SK-N-SH treated with all-trans-retinoic acid at 6 μM for 48 hours (cell line): ENCODE measurements around the gene QRSL1.

ENCODE experiments used
- ESRRG ChIP-seq: fragments of 250-450 bp; sonication (Bioruptor Pico); IDR thresholded peaks from 2 replicates; pipeline ENCODE4 v1.6.1; 2021; ENCODE audit warnings: mild to moderate bottlenecking
- ISL1 ChIP-seq: fragments of 250-450 bp; sonication (Bioruptor Pico); IDR thresholded peaks from 2 replicates; pipeline ENCODE4 v2.1.2; 2022; ENCODE audit warnings: mild to moderate bottlenecking, moderate library complexity
- RARB ChIP-seq: fragments of 250-450 bp; sonication (Bioruptor Pico); IDR thresholded peaks from 2 replicates; pipeline ENCODE4 v1.8.0; 2021; ENCODE audit warnings: mild to moderate bottlenecking, moderate library complexity
- ZFP3 ChIP-seq: fragments of 250-450 bp; sonication (Bioruptor Pico); IDR thresholded peaks from 2 replicates; pipeline ENCODE4 v1.5.0; 2020; ENCODE audit warnings: mild to moderate bottlenecking, moderate library complexity
- ZNF8 ChIP-seq: fragments of 450-650 bp; formaldehyde crosslinking; IDR thresholded peaks from 2 replicates; pipeline ENCODE4 v1.5.0; 2020; ENCODE audit warnings: mild to moderate bottlenecking, moderate library complexity
- TF ChIP-seq, protein P1 (sequence below): fragments of 250-450 bp; sonication (Bioruptor Pico); IDR thresholded peaks from 2 replicates; pipeline ENCODE4 v1.5.1; 2020; ENCODE audit warnings: low read depth, mild to moderate bottlenecking, moderate library complexity

GRCh38 chr6:106629859-106630163, 433 bp downstream of the QRSL1 start:
- no peak for TF ChIP-seq ZFP3
- no peak for TF ChIP-seq RARB (CRISPR knock-in tag)
- no peak for TF ChIP-seq ZNF8 (CRISPR knock-in tag)
- no peak for TF ChIP-seq ISL1 (CRISPR knock-in tag)
- TF ChIP-seq ESRRG (CRISPR knock-in tag) = no peak
- TF ChIP-seq, protein P1, sequence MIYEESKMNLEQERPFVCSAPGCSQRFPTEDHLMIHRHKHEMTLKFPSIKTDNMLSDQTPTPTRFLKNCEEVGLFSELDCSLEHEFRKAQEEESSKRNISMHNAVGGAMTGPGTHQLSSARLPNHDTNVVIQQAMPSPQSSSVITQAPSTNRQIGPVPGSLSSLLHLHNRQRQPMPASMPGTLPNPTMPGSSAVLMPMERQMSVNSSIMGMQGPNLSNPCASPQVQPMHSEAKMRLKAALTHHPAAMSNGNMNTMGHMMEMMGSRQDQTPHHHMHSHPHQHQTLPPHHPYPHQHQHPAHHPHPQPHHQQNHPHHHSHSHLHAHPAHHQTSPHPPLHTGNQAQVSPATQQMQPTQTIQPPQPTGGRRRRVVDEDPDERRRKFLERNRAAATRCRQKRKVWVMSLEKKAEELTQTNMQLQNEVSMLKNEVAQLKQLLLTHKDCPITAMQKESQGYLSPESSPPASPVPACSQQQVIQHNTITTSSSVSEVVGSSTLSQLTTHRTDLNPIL (CRISPR knock-in tag) = no peak
